ENCODE measurements around the gene FXYD5. TPM values are rescaled to one million over a fixed set of nuclear protein-coding genes. Genes with fewer than 3 reads are reported as not detected.

The FXYD5 gene
- total RNA-seq, 1 experiment from 2014 or later, result 42.6 TPM

GRCh38 chr19:35115177-35115951 lies 39.2 kb upstream of the FXYD5 start, which contains the start of gene FXYD3:
Gene FXYD3 (plus strand): TSS chr19:35115823. CDS start chr19:35119377, 3,554 bp downstream.
- H3K36me3 ChIP-seq, result no peaks in the 10 kb centered on the region
- H3K9me3 ChIP-seq (replicated peaks), result no peaks in the 10 kb centered on the region
- no peak for DNase-seq (ENCODE audit: low read depth in 1 of 2, low spot score in 2 of 2)
- H3K4me1 ChIP-seq (replicated peaks), result no peaks in the 10 kb centered on the region
- H3K27ac ChIP-seq, result no peak within 1 kb of the TSS
- no peak within 1 kb of the TSS for H3K4me3 ChIP-seq
- H3K27me3 ChIP-seq (replicated peaks), result no peaks in the 10 kb centered on the region

- no peak overlapping the region for H3K27ac ChIP-seq
Observed at GRCh38 chr19:35116072-35116801, 38.3 kb upstream of the FXYD5 start.

DNA sequence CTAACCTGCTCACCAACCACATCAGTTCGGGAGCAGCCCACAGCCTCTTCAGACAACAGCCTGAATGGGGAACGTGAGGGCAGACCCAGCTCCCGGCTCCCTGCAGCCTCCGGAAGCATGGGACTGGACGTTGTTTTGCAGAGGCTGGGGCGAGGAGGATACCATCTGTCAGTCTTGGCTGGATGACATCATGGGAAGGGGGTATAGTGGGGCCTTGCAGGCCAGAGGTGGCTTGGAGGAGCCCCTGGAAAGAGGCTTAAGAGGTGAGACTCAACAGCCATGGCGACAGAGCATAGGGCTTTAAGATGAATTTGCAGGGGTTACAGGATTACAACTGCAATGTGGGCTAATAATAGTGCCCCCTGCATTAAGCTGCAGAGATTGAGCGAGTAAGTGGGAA lies 37.4 kb upstream of the FXYD5 start:
- no peaks in the 10 kb centered on the region for H3K4me1 ChIP-seq (replicated peaks)
- no peak for DNase-seq (ENCODE audit: low read depth in 1 of 2, low spot score in 2 of 2)
- H3K27ac ChIP-seq, result no peak overlapping the region
- no peaks in the 10 kb centered on the region for H3K9me3 ChIP-seq (replicated peaks)
- no peaks in the 10 kb centered on the region for H3K27me3 ChIP-seq (replicated peaks)
- H3K4me3 ChIP-seq, result no peak overlapping the region
- H3K36me3 ChIP-seq, result no peaks in the 10 kb centered on the region

More at GRCh38 chr19:35116072-35116801, 38.3 kb upstream of the FXYD5 start:
- no peak overlapping the region for H3K4me3 ChIP-seq
- H3K27me3 ChIP-seq (replicated peaks), result no peaks in the 10 kb centered on the region
- no peaks in the 10 kb centered on the region for H3K9me3 ChIP-seq (replicated peaks)
- H3K4me1 ChIP-seq (replicated peaks), result no peaks in the 10 kb centered on the region
- H3K36me3 ChIP-seq, result no peaks in the 10 kb centered on the region
- DNase-seq (ENCODE audit: low read depth in 1 of 2, low spot score in 2 of 2), result no peak

- no peaks in the 10 kb centered on the region for H3K9me3 ChIP-seq (replicated peaks)
- no peaks in the 10 kb centered on the region for H3K4me1 ChIP-seq (replicated peaks)
- no peak overlapping the region for H3K4me3 ChIP-seq
- H3K27ac ChIP-seq, result no peak overlapping the region
- no peak for DNase-seq (ENCODE audit: low read depth in 1 of 2, low spot score in 2 of 2)
- H3K27me3 ChIP-seq (replicated peaks), result no peaks in the 10 kb centered on the region
- no peaks in the 10 kb centered on the region for H3K36me3 ChIP-seq
Observed at GRCh38 chr19:35117799-35118198, 36.7 kb upstream of the FXYD5 start.

GRCh38 chr19:35118268-35119020 lies 36.1 kb upstream of the FXYD5 start:
- H3K9me3 ChIP-seq (replicated peaks), result no peaks in the 10 kb centered on the region
- no peaks in the 10 kb centered on the region for H3K4me1 ChIP-seq (replicated peaks)
- H3K27ac ChIP-seq, result no peak overlapping the region
- no peak for DNase-seq (ENCODE audit: low read depth in 1 of 2, low spot score in 2 of 2)
- no peaks in the 10 kb centered on the region for H3K36me3 ChIP-seq
- H3K4me3 ChIP-seq, result no peak overlapping the region
- H3K27me3 ChIP-seq (replicated peaks), result no peaks in the 10 kb centered on the region

DNA sequence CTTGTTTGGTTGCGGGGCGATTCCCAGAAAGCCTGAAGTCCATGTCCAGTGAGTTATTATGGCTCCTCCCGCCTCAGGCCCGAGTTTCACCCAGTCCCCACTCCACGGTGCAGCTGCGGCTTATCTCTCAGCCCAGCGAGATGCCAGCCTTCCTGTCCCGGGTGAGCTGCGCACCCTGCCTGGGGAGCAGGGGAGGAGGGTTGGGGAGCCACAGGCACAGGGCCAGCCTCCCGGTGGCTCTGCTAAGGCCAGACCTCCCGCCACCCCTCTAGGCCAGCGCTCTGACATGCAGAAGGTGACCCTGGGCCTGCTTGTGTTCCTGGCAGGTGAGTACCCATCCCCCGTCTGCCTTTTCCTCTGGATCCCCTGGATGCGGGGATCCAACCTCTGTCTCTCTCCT lies 35.4 kb upstream of the FXYD5 start:
- no peaks in the 10 kb centered on the region for H3K9me3 ChIP-seq (replicated peaks)
- no peak for DNase-seq (ENCODE audit: low read depth in 1 of 2, low spot score in 2 of 2)
- H3K36me3 ChIP-seq, result no peaks in the 10 kb centered on the region
- H3K4me3 ChIP-seq, result no peak overlapping the region
- no peak overlapping the region for H3K27ac ChIP-seq
- no peaks in the 10 kb centered on the region for H3K27me3 ChIP-seq (replicated peaks)
- H3K4me1 ChIP-seq (replicated peaks), result peaks cover 2% of the 10 kb centered on the region

DNA sequence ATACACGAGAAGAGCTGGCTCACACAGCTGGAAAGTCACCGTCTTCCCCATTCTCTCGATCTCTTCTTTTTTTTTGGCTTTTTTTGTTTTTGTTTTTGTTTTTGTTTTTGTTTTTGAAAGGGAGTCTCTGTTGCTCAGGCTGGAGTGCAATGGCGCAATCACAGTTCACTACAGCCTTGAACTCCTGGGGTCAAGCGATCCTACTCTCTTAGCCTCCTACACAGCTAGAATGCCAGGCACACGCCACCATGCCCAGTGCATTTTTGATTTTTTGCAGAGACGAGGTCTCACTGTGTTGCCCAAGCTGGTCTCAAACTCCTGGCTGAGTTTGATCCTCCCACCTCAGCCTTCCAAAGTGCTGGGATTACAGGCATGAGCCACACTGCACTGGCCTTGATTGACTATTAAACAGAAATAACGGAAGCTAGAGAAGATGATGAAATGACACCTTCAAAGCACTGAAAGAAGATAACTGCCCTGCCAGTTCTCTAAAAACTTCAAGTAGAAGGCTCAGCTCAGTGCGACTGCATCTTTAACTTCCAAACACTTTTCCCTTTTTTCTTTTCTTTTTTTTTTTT lies 34.9 kb upstream of the FXYD5 start:
- Histone ChIP-seq H3K9me3 (replicated peaks) (no peaks in the 10 kb centered on the region), H3K27me3 (replicated peaks) (no peaks in the 10 kb centered on the region), H3K36me3 (no peaks in the 10 kb centered on the region), H3K4me3 (no peak overlapping the region), H3K27ac (no peak overlapping the region), H3K4me1 (replicated peaks) (peaks cover 8% of the 10 kb centered on the region)
- DNase-seq (ENCODE audit: low read depth in 1 of 2, low spot score in 2 of 2), result no peak

- Histone ChIP-seq H3K27me3 (replicated peaks) (no peaks in the 10 kb centered on the region), H3K36me3 (no peaks in the 10 kb centered on the region), H3K27ac (no peak overlapping the region), H3K4me3 (no peak overlapping the region), H3K4me1 (replicated peaks) (peaks cover 12% of the 10 kb centered on the region), H3K9me3 (replicated peaks) (no peaks in the 10 kb centered on the region)
- no peak for DNase-seq (ENCODE audit: low read depth in 1 of 2, low spot score in 2 of 2)
Observed at GRCh38 chr19:35120492-35120891, 34.0 kb upstream of the FXYD5 start.

- Histone ChIP-seq H3K36me3 (no peaks in the 10 kb centered on the region), H3K4me1 (replicated peaks) (peaks cover 12% of the 10 kb centered on the region), H3K4me3 (no peak overlapping the region), H3K27me3 (replicated peaks) (no peaks in the 10 kb centered on the region), H3K9me3 (replicated peaks) (no peaks in the 10 kb centered on the region), H3K27ac (no peak overlapping the region)
- no peak for DNase-seq (ENCODE audit: low read depth in 1 of 2, low spot score in 2 of 2)
Observed at GRCh38 chr19:35120898-35121297, 33.6 kb upstream of the FXYD5 start.

DNA sequence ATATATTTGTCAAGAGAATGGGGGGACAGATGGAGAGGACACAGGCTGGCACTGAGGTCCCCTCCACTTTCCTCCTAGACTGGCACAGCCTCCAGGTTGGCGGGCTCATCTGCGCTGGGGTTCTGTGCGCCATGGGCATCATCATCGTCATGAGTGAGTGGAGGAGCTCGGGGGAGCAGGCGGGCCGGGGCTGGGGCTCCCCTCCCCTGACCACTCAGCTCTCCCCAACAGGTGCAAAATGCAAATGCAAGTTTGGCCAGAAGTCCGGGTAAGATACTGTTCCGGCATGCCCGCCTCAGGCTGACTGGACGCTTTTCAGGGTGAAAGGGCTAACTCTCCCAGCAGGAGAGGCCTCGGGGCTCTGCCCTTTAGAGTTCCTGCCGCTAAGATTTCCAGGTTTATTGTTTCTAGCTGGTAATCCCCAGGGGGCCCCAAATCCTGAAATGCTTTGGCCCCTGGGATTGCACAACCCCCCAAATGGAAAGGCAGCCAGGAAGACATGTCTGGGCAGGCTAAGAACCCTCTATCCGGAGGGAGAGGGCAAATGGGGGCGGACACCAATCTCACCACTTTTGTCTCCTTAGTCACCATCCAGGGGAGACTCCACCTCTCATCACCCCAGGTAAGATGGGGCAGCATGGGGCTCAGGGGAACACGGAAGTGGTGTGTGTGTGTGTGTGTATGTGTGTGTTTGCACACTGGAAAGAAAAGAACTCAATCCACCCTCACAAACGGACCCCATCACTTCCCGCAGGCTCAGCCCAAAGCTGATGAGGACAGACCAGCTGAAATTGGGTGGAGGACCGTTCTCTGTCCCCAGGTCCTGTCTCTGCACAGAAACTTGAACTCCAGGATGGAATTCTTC lies 31.6 kb upstream of the FXYD5 start:
- no peaks in the 10 kb centered on the region for H3K27me3 ChIP-seq (replicated peaks)
- DNase-seq (ENCODE audit: low read depth in 1 of 2, low spot score in 2 of 2), result no peak
- H3K4me3 ChIP-seq, result no peak overlapping the region
- no peaks in the 10 kb centered on the region for H3K36me3 ChIP-seq
- H3K27ac ChIP-seq, result no peak overlapping the region
- peaks cover 12% of the 10 kb centered on the region for H3K4me1 ChIP-seq (replicated peaks)
- no peaks in the 10 kb centered on the region for H3K9me3 ChIP-seq (replicated peaks)

DNA sequence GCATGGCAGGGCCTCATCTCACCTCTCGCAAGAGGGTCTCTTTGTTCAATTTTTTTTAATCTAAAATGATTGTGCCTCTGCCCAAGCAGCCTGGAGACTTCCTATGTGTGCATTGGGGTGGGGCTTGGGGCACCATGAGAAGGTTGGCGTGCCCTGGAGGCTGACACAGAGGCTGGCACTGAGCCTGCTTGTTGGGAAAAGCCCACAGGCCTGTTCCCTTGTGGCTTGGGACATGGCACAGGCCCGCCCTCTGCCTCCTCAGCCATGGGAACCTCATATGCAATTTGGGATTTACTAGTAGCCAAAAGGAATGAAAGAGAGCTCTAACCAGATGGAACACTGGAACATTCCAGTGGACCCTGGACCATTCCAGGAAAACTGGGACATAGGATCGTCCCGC lies 31.0 kb upstream of the FXYD5 start:
- Histone ChIP-seq H3K36me3 (no peaks in the 10 kb centered on the region), H3K4me3 (no peak overlapping the region), H3K9me3 (replicated peaks) (no peaks in the 10 kb centered on the region), H3K27ac (no peak overlapping the region), H3K4me1 (replicated peaks) (peaks cover 12% of the 10 kb centered on the region), H3K27me3 (replicated peaks) (no peaks in the 10 kb centered on the region)
- DNase-seq (ENCODE audit: low read depth in 1 of 2, low spot score in 2 of 2), result no peak

- Histone ChIP-seq H3K27ac (no peak overlapping the region), H3K9me3 (replicated peaks) (no peaks in the 10 kb centered on the region), H3K36me3 (no peaks in the 10 kb centered on the region), H3K27me3 (replicated peaks) (no peaks in the 10 kb centered on the region), H3K4me1 (replicated peaks) (peaks cover 12% of the 10 kb centered on the region), H3K4me3 (peak overlapping the region; percentile 38)
- peak; percentile 86 to 93 for DNase-seq (ENCODE audit: low read depth in 1 of 2, low spot score in 2 of 2)
Observed at GRCh38 chr19:35124098-35125060, 30.2 kb upstream of the FXYD5 start.

All from SJSA1 (cell line).